Loucy (cell line): ENCODE data around the gene NLGN1.

Source experiments
- H2AFZ ChIP-seq: fragments of 200-600 bp; sonication (generic); 2 replicates; pipeline ENCODE4 v1.6.0; 2016; ENCODE audit warnings: antibody characterized with exemption, mild to moderate bottlenecking, low read length, moderate library complexity
- H3F3A ChIP-seq: fragments of 200-600 bp; 2 replicates; pipeline ENCODE4 v1.6.0; 2016; ENCODE audit warnings: antibody characterized with exemption, low read depth, mild to moderate bottlenecking
- H3K27me3 ChIP-seq: fragments of 200-600 bp; sonication (generic); 2 replicates; pipeline ENCODE4 v1.6.1; 2014; ENCODE audit warnings: low read length, mild to moderate bottlenecking; ENCODE audit not compliant: insufficient read depth, poor library complexity, severe bottlenecking
- H3K36me3 ChIP-seq: fragments of 200-600 bp; sonication (generic); 2 replicates; pipeline ENCODE4 v1.6.1; 2016; ENCODE audit warnings: low read length; ENCODE audit not compliant: insufficient read depth
- H3K4me1 ChIP-seq: fragments of 200-600 bp; sonication (generic); 2 replicates; pipeline ENCODE4 v1.5.1; 2014; ENCODE audit warnings: low read length, mild to moderate bottlenecking; ENCODE audit not compliant: insufficient read depth, poor library complexity, severe bottlenecking
- H3K4me2 ChIP-seq: fragments of 200-600 bp; sonication (generic); 2 replicates; pipeline ENCODE4 v1.6.0; 2014; ENCODE audit warnings: antibody characterized with exemption, low read length, low read depth, mild to moderate bottlenecking; ENCODE audit not compliant: poor library complexity, severe bottlenecking
- H3K4me3 ChIP-seq: fragments of 200-600 bp; sonication (generic); 2 replicates; pipeline ENCODE4 v1.5.1; 2014; ENCODE audit warnings: low read length, mild to moderate bottlenecking, mixed read lengths; ENCODE audit not compliant: poor library complexity, severe bottlenecking
- H3K79me2 ChIP-seq: fragments of 200-600 bp; sonication (generic); 2 replicates; pipeline ENCODE4 v1.6.1; 2014; ENCODE audit warnings: low read length; ENCODE audit not compliant: insufficient read depth
- H3K9ac ChIP-seq: fragments of 200-600 bp; sonication (generic); 2 replicates; pipeline ENCODE4 v1.6.0; 2014; ENCODE audit warnings: mild to moderate bottlenecking, low read depth, low read length, moderate library complexity; ENCODE audit not compliant: poor library complexity, severe bottlenecking
- H3K9me2 ChIP-seq: fragments of 200-600 bp; sonication (generic); replicated peaks from 2 replicates; pipeline ENCODE4 v1.6.1; 2016; ENCODE audit warnings: low read depth, low read length, mixed read lengths
- H3K9me3 ChIP-seq: fragments of 200-600 bp; sonication (generic); 2 replicates; pipeline ENCODE4 v1.6.1; 2014; ENCODE audit warnings: mild to moderate bottlenecking, antibody characterized with exemption, low read length, low read depth; ENCODE audit not compliant: insufficient read depth
- H4K20me1 ChIP-seq: fragments of 200-600 bp; sonication (generic); 2 replicates; pipeline ENCODE4 v1.6.0; 2014; ENCODE audit warnings: antibody characterized with exemption, low read length, mild to moderate bottlenecking; ENCODE audit not compliant: insufficient read depth, poor library complexity, severe bottlenecking
- EZH2phosphoT487 ChIP-seq: fragments of 200-600 bp; IDR thresholded peaks from 2 replicates; pipeline ENCODE4 v1.6.1; 2018; ENCODE audit warnings: antibody characterized with exemption, mild to moderate bottlenecking, moderate library complexity, borderline replicate concordance
- TF ChIP-seq, protein P1 (sequence below): fragments of 200-600 bp; sonication (generic); conservative IDR thresholded peaks from 2 replicates; pipeline ENCODE4 v1.5.1; 2014; ENCODE audit warnings: mild to moderate bottlenecking, antibody characterized with exemption, low read length

Gene NLGN1

GRCh38 chr3:173897631-173898030 lies 500.1 kb downstream of the NLGN1 start:
- no peaks in the 10 kb centered on the region for H3K36me3 ChIP-seq
- H3K9ac ChIP-seq: no peak overlapping the region
- no peaks in the 10 kb centered on the region for H3K27me3 ChIP-seq
- H3K9me2 ChIP-seq: no peaks in the 10 kb centered on the region
- no peaks in the 10 kb centered on the region for H3K9me3 ChIP-seq
- TF ChIP-seq, protein P1, sequence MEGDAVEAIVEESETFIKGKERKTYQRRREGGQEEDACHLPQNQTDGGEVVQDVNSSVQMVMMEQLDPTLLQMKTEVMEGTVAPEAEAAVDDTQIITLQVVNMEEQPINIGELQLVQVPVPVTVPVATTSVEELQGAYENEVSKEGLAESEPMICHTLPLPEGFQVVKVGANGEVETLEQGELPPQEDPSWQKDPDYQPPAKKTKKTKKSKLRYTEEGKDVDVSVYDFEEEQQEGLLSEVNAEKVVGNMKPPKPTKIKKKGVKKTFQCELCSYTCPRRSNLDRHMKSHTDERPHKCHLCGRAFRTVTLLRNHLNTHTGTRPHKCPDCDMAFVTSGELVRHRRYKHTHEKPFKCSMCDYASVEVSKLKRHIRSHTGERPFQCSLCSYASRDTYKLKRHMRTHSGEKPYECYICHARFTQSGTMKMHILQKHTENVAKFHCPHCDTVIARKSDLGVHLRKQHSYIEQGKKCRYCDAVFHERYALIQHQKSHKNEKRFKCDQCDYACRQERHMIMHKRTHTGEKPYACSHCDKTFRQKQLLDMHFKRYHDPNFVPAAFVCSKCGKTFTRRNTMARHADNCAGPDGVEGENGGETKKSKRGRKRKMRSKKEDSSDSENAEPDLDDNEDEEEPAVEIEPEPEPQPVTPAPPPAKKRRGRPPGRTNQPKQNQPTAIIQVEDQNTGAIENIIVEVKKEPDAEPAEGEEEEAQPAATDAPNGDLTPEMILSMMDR: no peak
- TF ChIP-seq EZH2phosphoT487: no peak
- no peak overlapping the region for H3K4me3 ChIP-seq
- no peaks in the 10 kb centered on the region for H3F3A ChIP-seq
- H3K4me1 ChIP-seq: no peaks in the 10 kb centered on the region
- H3K79me2 ChIP-seq: no peaks in the 10 kb centered on the region
- no peak overlapping the region for H3K4me2 ChIP-seq
- no peak overlapping the region for H2AFZ ChIP-seq
- no peaks in the 10 kb centered on the region for H4K20me1 ChIP-seq

GRCh38 chr3:173901649-173902048 lies 504.1 kb downstream of the NLGN1 start:
- no peaks in the 10 kb centered on the region for H4K20me1 ChIP-seq
- no peaks in the 10 kb centered on the region for H3K9me3 ChIP-seq
- H3K9ac ChIP-seq: no peak overlapping the region
- H3K4me3 ChIP-seq: no peak overlapping the region
- no peaks in the 10 kb centered on the region for H3K79me2 ChIP-seq
- no peaks in the 10 kb centered on the region for H3K27me3 ChIP-seq
- TF ChIP-seq EZH2phosphoT487: no peak
- TF ChIP-seq, protein P1: no peak
- no peaks in the 10 kb centered on the region for H3K36me3 ChIP-seq
- no peak overlapping the region for H2AFZ ChIP-seq
- no peaks in the 10 kb centered on the region for H3F3A ChIP-seq
- no peak overlapping the region for H3K4me2 ChIP-seq
- no peaks in the 10 kb centered on the region for H3K4me1 ChIP-seq
- no peaks in the 10 kb centered on the region for H3K9me2 ChIP-seq

GRCh38 chr3:173902401-173902800 lies 504.9 kb downstream of the NLGN1 start:
- no peaks in the 10 kb centered on the region for H3K4me1 ChIP-seq
- no peaks in the 10 kb centered on the region for H3K79me2 ChIP-seq
- no peaks in the 10 kb centered on the region for H3F3A ChIP-seq
- H3K9me3 ChIP-seq: no peaks in the 10 kb centered on the region
- H3K36me3 ChIP-seq: no peaks in the 10 kb centered on the region
- H3K4me2 ChIP-seq: no peak overlapping the region
- no peak overlapping the region for H3K9ac ChIP-seq
- H4K20me1 ChIP-seq: no peaks in the 10 kb centered on the region
- H2AFZ ChIP-seq: no peak overlapping the region
- TF ChIP-seq, protein P1: no peak
- no peak overlapping the region for H3K4me3 ChIP-seq
- H3K9me2 ChIP-seq: no peaks in the 10 kb centered on the region
- no peaks in the 10 kb centered on the region for H3K27me3 ChIP-seq
